Subcutaneous abdominal adipose tissue (tissue), 5 donors: ENCODE data around the gene COL8A1.

Source experiments
- H3K27ac ChIP-seq: one replicate; pipeline ENCODE4 v1.7.0; 2013; ENCODE audit warnings: low read depth, mild to moderate bottlenecking, inconsistent platforms, low read length, moderate library complexity
- H3K27me3 ChIP-seq, 5 donors: one replicate each; pipeline ENCODE4 v1.7.0; 2013; ENCODE audit warnings: low read length in 5 of 5, inconsistent platforms in 1 of 5; ENCODE audit not compliant: control insufficient read depth in 5 of 5, insufficient read depth in 4 of 5
- H3K36me3 ChIP-seq, 5 donors: one replicate each; pipeline ENCODE4 v1.7.0; 2013; ENCODE audit warnings: low read length in 5 of 5; ENCODE audit not compliant: control insufficient read depth in 5 of 5, insufficient read depth in 5 of 5
- H3K4me1 ChIP-seq, 5 donors: one replicate each; pipeline ENCODE4 v1.7.0; 2013; ENCODE audit warnings: low read length in 5 of 5, mild to moderate bottlenecking in 3 of 5, moderate library complexity in 1 of 5; ENCODE audit not compliant: control insufficient read depth in 5 of 5, insufficient read depth in 5 of 5
- H3K4me3 ChIP-seq, 5 donors: one replicate each; pipeline ENCODE4 v1.7.0; 2013; ENCODE audit warnings: low read length in 5 of 5, low read depth in 1 of 5
- H3K9ac ChIP-seq, 5 donors: one replicate each; pipeline ENCODE4 v1.7.0; 2013; ENCODE audit warnings: low read length in 5 of 5, mild to moderate bottlenecking in 4 of 5, moderate library complexity in 3 of 5
- H3K9me3 ChIP-seq, 5 donors: one replicate each; pipeline ENCODE4 v1.7.0; 2013; ENCODE audit warnings: low read length in 5 of 5; ENCODE audit not compliant: control insufficient read depth in 5 of 5
- donor health status: healthy.
- donor health status: healthy.
- donor health status: healthy.
- donor health status: healthy.
- donor health status: healthy.

The COL8A1 gene

DNA sequence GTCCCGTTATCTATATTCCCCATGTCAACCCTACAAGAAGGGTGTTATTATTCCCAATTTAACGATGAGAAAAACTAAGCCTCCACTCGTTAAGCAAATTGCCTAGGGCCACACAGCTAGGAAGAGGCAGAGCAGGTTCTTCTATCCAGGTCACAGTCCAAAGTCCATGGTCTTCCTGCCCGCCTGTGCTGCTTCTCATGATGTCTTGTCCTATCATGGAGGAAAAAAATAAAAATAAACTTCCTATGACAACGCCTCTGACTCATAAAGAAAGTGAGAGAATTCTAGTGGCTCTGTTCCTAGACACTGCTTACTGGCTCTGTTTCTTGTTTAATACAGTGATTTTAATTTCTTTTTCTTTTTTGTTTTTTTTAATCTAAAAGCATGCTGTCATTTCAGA, 9.7 kb downstream of the COL8A1 start:
- H3K27me3 ChIP-seq, result no peaks in the 10 kb centered on the region
- peak overlapping the region; percentile 95 for H3K27ac ChIP-seq
- no peaks in the 10 kb centered on the region for H3K9me3 ChIP-seq
- no peak overlapping the region for H3K4me3 ChIP-seq
- no peaks in the 10 kb centered on the region for H3K36me3 ChIP-seq
- H3K4me1 ChIP-seq, result peaks cover 3 to 46% (median 30%) of the 10 kb centered on the region in 5 donors
- peak overlapping the region in 2 of 5 donors; percentile 47 to 73 for H3K9ac ChIP-seq

DNA sequence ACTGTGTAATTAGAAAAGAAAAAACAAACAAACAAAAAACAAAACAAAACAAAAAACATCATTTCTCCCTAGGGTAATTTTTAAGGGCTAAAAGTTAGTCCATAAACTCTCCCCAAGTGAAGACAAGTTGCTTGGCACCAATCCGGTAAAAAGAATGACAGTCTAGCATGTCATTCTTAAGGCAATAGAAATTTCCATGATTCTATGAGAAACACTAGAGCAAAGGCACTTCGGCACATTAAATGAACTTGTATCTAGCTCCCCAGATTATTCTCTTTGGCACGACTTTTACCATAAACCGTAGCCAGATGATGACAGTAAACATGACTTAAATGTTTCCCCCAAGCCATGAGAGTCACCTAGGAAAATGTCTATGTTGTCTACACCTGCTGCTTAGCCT, 10.1 kb downstream of the COL8A1 start:
- H3K4me1 ChIP-seq, result peaks cover 3 to 46% (median 30%) of the 10 kb centered on the region in 5 donors
- no peak overlapping the region for H3K4me3 ChIP-seq
- H3K27me3 ChIP-seq, result no peaks in the 10 kb centered on the region
- no peaks in the 10 kb centered on the region for H3K9me3 ChIP-seq
- peak overlapping the region in 2 of 5 donors; percentile 47 to 73 for H3K9ac ChIP-seq
- H3K27ac ChIP-seq, result peak overlapping the region; percentile 95
- no peaks in the 10 kb centered on the region for H3K36me3 ChIP-seq

DNA sequence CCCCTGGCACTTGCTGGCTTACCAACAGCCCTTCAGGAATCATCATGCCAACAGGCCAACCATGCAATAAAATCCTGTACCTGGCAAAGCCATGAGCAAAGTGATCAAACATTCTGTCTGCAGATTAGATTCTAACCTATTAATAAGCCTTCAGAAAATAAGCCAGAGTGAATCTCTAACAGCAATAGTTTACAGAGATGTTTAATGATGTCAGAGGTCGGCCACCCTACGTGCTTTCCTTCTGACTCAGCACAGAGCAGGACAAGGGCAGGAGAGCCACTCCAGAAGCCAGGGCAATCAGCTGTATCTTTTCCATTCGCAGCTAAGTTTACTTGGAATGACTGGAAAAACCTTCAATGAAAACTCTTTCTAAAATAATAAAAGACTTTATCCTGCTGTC, 13.1 kb downstream of the COL8A1 start:
- no peaks in the 10 kb centered on the region for H3K36me3 ChIP-seq
- peak overlapping the region in 1 of 5 donors; percentile 20 for H3K4me3 ChIP-seq
- H3K9ac ChIP-seq, result peak overlapping the region in 1 of 5 donors; percentile 54
- peak overlapping the region; percentile 43 for H3K27ac ChIP-seq
- H3K4me1 ChIP-seq, result peaks cover 3 to 34% (median 19%) of the 10 kb centered on the region in 5 donors
- no peaks in the 10 kb centered on the region for H3K9me3 ChIP-seq
- H3K27me3 ChIP-seq, result no peaks in the 10 kb centered on the region

DNA sequence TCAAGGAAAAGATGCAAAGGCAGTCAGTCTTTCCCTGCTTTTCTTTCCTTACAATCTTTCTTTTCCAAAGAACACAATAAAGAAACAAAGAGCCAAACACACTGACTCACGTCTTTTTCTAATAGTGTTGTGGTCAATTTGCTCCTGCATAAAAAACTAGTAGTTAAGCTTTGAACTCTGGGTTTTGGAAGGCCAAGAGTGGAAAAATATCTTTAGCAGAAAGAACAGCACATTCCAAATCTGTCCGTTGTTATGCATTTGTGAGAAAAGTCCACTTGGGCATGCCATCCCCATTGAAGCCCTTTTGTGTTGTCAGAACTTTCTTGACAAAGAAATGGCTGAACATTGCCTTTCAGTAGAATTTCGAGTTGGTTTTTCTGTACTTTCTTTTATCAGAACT, 18.2 kb downstream of the COL8A1 start:
- H3K27me3 ChIP-seq, result no peaks in the 10 kb centered on the region
- peaks cover 0 to 20% (median 9%) of the 10 kb centered on the region in 5 donors for H3K4me1 ChIP-seq
- no peak overlapping the region for H3K4me3 ChIP-seq
- H3K27ac ChIP-seq, result no peak overlapping the region
- H3K9ac ChIP-seq, result no peak overlapping the region
- H3K36me3 ChIP-seq, result no peaks in the 10 kb centered on the region
- no peaks in the 10 kb centered on the region for H3K9me3 ChIP-seq

DNA sequence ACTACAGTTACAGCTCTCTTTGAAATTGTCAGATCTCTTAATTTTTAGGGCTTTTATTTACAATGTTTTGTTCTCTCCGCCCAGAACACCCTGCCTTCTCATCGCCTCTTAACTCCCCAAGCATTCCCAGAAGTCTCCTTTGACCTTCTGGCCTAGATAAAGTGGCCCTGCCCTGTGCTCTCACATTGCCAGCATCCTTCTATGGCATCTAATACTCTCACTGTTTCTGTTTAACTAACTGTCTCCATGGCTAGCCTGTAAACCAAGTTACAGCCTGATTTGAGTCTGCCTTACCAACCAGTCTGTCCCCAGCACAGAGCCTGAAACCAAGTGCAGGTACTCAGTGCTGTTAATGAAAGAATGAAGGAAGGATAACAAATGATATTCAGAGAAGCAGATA, 19.9 kb downstream of the COL8A1 start:
- Histone ChIP-seq H3K9me3 (no peaks in the 10 kb centered on the region), H3K4me3 (no peak overlapping the region), H3K27me3 (no peaks in the 10 kb centered on the region), H3K4me1 (peaks cover 0 to 18% (median 9%) of the 10 kb centered on the region in 5 donors), H3K27ac (peak overlapping the region; percentile 67), H3K36me3 (no peaks in the 10 kb centered on the region), H3K9ac (no peak overlapping the region)

DNA sequence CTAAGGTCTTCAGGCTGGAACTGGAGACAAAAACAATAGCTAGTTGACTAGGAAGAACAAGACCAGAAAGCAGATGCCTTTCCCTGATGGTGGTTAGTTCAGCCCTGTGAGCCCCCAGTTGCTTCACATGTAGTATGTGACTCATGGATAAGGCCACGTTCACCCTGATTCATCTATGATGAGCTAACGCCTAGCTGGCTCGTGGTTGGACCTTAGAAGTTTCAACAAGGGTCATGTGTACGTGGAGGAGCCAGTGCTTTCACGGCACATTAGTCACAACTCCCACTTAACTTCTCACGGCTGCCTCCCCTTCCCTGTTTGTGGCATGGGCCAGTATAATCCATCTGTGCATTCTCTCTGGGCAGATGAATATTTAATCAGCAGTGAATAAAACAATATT, 20.6 kb downstream of the COL8A1 start:
- Histone ChIP-seq H3K27ac (peak overlapping the region; percentile 67), H3K27me3 (no peaks in the 10 kb centered on the region), H3K9me3 (no peaks in the 10 kb centered on the region), H3K36me3 (no peaks in the 10 kb centered on the region), H3K4me1 (peaks cover 0 to 18% (median 9%) of the 10 kb centered on the region in 5 donors), H3K4me3 (no peak overlapping the region), H3K9ac (peak overlapping the region in 1 of 5 donors; percentile 6)

DNA sequence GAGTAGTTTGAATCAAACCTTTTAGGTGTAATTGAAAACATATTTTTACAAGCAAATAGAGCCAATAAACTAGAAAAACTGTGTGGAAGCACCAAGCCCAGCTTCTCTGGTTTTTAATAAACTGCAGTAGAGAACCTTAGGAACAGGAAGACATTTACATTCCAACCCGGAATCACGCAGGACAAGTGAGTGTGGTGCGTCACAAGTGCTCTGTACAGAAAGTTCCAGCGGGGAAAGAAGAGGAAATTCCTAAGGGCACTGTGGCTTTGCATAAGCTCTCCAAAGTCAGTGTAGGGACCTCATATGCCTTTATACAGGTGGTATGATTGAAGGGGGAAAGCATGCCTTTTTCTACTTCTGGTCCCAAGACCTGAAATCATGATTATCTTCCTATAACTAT, 21.6 kb downstream of the COL8A1 start:
- Histone ChIP-seq H3K9ac (peak overlapping the region in 1 of 5 donors; percentile 65), H3K27me3 (no peaks in the 10 kb centered on the region), H3K27ac (peak overlapping the region; percentile 20), H3K9me3 (no peaks in the 10 kb centered on the region), H3K4me3 (no peak overlapping the region), H3K36me3 (no peaks in the 10 kb centered on the region), H3K4me1 (peaks cover 0 to 18% (median 9%) of the 10 kb centered on the region in 5 donors)

DNA sequence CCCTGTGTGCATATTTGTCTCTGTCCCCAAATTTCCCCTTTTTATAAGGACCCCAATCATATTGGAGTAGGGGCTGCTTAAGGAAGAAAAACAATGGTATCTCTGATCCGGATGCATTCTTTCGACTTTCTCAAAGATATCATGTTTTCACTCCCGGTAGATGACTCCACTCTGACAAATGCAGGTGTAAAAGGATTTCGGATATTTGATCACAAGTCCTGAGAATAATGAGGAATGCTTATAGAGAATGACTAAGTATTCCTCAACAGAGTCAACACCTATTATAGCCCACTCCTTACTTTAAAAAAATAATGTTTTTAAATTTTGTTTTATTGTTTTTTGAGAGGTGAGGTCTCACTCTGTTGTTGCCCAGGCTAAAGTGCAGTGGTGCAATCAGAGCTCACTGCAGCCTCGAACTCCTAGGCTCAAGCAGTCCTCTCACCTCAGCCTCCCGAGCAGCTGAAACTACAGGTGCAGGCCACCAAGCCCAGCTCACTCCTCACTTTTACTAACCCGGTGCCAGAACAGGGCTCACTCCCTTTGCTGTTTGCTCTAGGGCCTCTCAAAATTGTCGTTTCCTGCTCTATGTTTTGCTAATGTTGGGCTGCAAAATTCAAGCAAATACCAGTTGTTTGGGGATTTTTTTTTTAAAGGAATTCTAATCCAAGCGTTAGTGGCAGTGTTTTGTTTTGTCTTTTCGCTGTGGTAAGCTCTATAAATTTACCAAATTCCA, 24.6 kb downstream of the COL8A1 start:
- H3K4me1 ChIP-seq, result peaks cover 2 to 18% (median 9%) of the 10 kb centered on the region in 5 donors
- no peaks in the 10 kb centered on the region for H3K27me3 ChIP-seq
- no peak overlapping the region for H3K27ac ChIP-seq
- no peak overlapping the region for H3K4me3 ChIP-seq
- no peaks in the 10 kb centered on the region for H3K36me3 ChIP-seq
- no peak overlapping the region for H3K9ac ChIP-seq
- H3K9me3 ChIP-seq, result no peaks in the 10 kb centered on the region

DNA sequence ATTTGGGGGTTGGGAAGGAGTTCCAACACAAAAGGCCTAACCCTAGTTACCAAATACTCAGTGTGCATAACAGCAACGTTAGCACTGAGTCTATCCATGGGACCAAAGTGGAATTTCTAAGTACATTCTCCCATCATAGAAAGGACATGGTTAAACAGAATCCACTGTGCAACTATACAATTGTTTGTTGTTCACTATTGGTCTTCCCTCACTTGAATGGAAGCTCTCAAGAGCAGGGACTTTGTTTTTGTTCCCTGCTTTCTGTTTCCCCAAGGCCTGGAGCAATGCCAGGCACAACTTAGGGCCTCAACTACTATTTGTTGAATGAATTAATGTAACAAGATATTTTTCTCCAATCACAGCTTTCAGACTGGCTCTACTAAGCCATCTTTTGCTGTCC, 25.6 kb downstream of the COL8A1 start:
- no peaks in the 10 kb centered on the region for H3K9me3 ChIP-seq
- no peak overlapping the region for H3K9ac ChIP-seq
- no peaks in the 10 kb centered on the region for H3K36me3 ChIP-seq
- no peak overlapping the region for H3K4me3 ChIP-seq
- peaks cover 2 to 23% (median 8%) of the 10 kb centered on the region in 5 donors for H3K4me1 ChIP-seq
- no peak overlapping the region for H3K27ac ChIP-seq
- no peaks in the 10 kb centered on the region for H3K27me3 ChIP-seq

DNA sequence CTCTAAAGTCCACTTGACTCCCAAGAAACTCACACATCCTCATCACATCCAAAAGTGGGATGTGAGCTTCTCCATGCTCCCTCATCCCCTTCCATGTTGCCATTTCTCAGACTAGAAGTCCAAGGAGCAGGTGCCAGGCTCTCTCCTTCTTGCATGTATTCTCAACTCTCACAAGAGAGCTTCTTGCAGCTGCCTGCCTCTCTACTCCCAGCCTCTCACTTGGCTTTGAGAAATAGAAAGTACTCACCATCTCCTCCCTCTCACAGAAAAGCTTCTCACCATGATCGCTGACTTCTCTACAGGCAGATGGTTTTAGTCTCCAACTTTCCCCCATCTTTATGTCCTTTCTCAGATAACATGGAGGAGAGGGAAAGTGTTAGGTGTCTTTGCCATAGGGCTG, 26.6 kb downstream of the COL8A1 start:
- H3K4me3 ChIP-seq, result no peak overlapping the region
- H3K36me3 ChIP-seq, result no peaks in the 10 kb centered on the region
- H3K27ac ChIP-seq, result no peak overlapping the region
- H3K9ac ChIP-seq, result no peak overlapping the region
- no peaks in the 10 kb centered on the region for H3K9me3 ChIP-seq
- H3K27me3 ChIP-seq, result no peaks in the 10 kb centered on the region
- H3K4me1 ChIP-seq, result peaks cover 2 to 18% (median 4%) of the 10 kb centered on the region in 5 donors
